Stimulated activated CD8-positive, alpha-beta memory T cell treated with anti-CD3 and anti-CD28 coated beads, Interleukin-12 subunit alpha, Interleukin-12 subunit beta, amount 100 ng/mL, for 4 hours (primary cell): ENCODE results near the gene SMIM22.

Experiments
- DNase-seq: peaks from one replicate; pipeline ENCODE4 v3.0.0-alpha.2; 2020; ENCODE audit warnings: low read depth

Gene SMIM22

DNA sequence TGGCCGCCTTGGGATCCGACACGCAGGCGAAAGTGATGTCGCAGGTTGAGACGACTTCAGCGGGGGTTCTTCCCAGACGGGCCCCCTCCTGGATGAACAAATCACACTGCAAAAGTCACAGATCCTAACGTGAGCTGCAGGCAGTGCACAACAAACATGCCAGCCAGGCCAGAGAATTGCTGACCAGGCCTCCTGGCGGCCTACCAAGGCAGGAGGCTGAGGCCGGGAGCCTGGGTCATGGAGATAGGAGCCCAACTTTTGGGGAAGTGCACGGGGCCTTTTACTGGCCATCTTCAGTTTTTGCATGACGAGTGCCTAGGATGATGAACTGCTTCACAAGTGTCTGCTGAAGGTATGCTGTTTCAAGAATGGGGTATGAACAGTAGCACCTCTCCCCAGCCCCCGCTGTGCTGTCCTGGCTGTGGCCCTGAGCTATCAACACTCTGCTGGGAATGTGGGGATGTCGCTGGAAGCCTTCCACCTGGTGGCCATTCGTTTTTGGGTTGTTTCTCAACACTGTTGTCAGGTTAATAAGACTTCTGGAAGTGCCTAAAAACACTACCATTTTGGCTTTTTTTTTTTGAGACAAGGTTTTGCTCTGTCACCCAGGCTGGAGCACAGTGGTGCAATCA lies 19.5 kb downstream of the SMIM22 start:
- DNase-seq: no peak

DNA sequence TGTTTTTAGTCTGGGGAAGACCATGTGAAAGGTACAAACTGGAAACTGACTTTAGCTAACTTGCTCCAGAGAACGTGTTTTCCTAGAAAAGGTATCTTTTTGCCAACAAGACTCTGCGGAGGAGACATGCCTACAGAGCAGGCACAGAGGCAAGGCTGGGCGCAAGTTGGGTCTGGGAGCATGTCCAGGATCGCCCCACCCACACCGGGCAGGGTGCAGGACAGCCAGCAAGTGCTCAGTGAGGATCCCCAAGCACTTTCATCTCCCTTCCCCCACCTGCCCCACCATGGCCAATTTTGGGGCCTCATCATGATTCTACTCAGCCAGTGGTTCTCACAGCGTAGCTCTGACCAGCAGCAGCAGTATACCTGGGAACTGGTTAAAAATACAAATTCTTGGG lies 25.5 kb downstream of the SMIM22 start:
- no peak for DNase-seq

DNA sequence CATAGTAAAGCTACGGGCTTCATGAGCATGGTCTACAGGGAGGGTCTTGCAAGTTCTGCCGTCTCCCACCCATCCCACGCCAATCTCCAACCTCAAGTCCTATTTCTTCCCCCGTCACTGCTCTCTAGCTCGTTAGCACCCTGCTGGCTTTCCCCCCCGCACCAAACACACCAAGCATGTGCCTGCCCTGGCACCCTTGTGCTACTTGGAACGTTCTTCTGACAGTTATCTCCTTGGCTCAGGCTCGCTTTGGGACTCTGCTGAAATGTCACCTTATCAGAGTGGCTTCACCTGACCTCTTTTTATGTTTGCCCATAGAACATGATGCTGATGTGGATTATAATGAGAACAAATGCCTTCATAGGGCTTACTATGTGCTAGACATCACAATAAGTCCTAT lies 30.0 kb downstream of the SMIM22 start:
- no peak for DNase-seq

DNA sequence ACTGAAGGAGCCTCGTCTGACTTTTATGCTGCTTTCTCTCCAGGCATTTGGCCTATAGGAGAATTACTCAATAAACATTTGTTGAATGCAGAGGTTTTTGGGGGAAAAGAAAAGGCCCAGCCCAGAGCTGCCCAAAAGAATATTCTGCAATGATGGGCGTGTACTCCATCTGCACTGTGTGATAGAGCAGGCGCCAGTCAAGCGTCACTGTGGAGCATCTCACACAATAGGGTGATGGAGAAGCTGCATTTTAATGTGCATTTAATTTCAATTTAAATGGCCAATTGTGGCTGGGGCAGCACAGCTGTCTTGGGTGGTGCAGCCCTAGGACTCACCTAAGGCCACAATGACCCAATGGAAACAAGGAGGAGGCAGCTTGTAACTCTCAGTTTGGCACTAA lies 31.4 kb downstream of the SMIM22 start:
- no peak for DNase-seq

DNA sequence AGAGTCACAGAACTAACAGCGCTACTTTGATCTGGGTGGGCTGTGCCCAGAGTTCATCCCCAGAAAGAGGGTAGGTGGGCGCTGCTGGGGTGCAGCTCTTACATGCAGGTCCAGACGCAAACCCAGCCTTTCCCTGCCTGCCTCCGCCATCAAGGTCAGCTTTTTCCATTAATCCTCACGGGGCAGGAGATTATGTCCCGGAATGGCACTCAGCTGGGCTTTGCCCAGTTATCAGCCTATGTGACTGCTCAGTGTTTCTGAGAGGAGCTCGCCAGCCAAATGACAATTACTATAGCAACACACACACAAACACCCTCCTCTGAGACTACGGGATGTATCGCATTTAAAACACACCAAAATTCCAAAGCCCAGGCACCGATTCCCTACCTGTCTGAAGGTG lies 31.8 kb downstream of the SMIM22 start:
- DNase-seq: no peak

DNA sequence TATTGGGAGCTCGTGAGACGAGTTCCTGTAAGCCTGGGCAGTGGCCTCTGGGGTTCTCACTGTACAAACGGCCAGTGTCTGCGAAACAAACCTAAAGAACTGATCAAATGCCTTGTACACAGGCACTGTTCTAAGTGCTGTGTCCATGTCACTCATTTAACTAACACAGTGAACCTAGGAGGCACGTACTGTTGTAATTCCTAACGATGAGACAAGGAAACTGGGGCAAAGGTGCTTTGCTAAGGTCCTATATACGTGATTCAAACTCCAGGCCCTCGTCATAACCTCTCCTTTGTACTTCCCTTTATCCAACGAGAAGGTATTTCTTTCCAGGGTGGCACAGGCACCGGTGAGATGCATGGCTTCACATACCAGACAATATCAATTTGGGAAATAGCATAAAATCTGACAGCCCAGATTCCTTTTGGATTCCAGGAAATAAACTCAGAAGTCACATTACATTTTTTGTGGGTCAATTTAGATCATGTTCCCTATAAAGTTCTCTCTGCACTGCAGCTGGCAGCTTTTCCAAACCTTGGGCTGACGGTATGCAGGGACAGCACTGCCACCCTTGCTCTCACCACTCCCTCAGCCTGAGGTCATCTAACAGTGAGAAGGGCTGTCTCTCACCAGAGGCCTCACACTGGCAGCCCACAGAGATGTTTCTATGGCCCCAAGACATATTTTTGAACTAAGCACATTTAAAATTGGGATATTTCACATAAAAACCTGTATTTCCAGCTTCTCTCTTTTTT lies 33.6 kb downstream of the SMIM22 start:
- DNase-seq: no peak

DNA sequence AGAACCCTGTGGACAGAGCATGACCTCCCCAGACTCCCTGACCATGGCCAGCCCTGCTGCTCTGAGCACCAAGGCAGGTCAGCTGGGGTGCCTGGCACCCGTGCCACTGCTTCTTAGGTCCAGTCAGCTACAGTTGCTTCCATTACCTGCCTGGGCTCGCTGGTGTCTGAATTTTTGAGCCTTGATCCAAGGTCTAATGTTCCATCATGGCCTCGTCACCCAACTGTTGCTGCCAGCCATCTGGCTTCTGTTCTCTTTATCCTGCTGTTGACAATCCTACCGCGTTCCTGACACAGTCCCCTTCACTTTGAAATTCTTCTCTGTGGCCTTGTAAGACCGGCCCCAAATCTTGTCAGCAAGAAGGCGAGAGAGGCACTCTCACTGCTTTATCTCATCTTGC lies 35.2 kb downstream of the SMIM22 start:
- no peak for DNase-seq

DNA sequence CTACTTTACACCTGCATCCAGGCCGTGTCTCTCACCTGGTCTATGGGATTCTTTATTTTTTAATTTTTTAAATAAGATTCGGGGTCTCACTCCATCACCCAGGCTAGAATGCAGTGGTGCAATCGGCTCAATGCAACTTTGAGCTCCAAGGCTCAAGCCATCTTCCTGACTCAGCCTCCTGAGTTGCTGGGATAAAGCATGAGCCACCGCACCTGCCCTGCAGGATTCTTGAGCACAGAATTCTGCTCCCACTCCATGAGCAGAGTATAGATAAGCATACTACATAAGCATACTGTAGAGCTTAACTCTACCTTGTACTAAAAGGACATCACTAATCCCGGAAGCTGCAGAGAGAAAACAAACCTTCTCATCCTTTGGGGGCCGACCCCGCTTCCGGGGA lies 36.4 kb downstream of the SMIM22 start:
- DNase-seq: no peak

DNA sequence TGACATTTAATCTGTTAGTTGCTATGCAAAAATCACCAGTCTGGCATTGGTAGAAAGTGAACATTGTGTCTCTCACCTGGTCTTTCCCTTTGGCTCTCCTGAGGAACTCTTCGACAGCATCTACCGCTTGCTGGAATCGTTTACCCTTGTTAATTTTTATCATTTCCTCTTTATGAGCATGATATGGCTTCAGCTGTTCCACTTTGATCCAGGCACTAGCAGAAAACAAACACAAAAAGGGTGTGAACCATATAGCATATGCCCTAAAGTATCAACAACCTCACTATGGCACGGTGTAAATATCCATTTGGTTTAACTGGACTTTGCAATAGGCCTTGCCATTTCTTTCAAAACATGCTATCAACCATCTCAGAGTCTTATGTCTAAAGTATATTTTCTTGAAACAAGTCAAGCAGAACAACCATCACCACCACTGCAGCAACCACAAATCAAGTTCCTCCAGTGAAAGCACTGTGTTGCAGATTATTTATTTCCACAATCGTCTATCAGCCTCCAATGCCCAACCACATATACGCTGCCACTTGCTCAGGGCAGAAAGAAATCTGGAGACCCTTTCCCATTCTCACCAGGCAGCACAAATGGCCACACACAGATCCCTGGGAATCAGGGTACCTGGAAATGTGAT lies 37.7 kb downstream of the SMIM22 start:
- no peak for DNase-seq

DNA sequence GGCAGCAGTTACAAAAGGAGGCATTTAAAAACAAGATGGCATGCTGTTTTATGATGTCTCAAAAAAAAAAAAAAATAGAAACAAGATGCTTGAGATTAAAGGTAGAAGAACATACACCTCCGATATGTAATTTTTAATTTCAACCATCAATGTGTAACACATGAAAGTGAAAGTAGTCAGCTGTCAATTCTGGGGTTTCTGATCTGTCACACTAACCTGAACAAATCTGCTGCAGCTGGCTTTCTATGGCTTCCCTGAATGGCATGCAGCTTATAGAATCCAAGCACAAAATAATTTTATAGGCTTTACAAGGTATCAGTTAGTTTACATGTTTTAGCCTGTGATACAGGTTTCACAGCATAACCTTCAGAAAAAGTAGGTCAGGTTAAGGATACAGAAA lies 38.4 kb downstream of the SMIM22 start:
- DNase-seq: no peak

DNA sequence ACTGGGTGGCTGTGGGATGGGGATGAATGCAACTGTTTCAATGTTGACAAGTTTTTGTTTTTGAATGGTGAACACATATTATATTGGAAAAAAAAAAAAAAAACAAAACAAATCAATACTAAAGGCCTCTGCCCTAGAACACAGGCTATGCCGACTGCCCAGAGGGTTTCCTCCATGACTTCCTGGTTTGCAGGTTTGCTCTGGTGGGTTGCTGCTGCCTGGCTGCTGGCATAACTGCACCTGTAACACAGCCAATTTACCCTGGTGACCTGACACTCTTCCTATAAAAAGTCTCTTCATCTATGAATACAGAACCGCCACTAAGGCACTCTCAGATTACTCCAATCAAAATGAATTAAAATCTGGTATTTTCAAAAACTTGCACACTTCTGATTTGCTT lies 41.6 kb downstream of the SMIM22 start:
- no peak for DNase-seq

DNA sequence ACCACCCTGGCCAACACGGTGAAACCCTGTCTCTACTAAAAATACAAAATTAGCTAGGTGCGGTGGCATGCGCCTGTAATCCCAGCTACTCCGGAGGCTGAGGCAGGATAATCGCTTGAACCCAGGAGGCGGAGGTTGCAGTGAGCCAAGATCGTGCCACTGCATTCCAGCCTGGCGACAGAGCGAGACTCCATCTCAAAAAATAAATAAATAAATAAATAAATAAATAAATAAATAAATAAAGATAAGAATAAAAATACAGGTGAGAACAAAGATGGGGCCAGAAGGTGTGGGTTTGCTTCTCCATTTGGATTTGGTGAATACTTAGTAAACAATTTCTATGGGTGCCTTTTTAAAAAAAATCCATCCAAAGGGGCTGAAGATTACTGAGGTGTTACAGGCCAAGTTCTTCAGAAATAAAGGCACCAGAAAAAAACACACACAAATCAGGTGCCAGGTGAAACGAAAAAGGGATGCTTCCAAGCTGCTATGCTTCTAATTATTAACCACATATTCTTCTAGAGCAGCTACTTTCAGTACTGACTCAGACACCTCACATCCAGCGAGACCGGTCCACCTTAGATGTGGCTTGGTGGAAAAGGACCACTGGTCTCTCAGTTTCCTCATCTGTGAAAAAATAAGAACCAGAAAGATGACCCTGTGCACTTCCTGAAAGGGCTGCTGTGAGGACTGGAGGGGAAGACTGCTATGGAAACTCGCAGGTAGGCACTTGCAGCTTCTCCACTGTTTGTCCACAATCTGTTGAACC lies 42.7 kb downstream of the SMIM22 start:
- DNase-seq: no peak

DNA sequence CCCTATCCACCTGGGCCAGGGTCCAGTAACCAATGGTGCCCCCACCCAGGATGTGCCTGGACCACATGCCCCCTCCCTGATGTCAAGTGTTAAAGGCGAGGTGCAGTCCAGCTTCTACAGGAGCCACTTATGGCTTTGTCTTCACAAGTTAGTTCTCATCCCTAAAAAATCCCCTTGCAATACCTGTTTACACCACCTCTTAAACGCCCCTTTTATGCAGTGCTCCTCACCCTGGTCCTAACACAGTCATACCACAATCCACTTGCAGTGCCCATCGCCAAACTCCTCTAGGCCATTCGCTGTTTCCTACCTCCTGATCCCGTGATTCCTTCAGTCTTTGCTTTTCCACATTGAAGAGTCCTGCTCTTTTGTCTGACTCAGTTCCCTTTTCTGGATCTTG lies 44.8 kb downstream of the SMIM22 start:
- DNase-seq: no peak

DNA sequence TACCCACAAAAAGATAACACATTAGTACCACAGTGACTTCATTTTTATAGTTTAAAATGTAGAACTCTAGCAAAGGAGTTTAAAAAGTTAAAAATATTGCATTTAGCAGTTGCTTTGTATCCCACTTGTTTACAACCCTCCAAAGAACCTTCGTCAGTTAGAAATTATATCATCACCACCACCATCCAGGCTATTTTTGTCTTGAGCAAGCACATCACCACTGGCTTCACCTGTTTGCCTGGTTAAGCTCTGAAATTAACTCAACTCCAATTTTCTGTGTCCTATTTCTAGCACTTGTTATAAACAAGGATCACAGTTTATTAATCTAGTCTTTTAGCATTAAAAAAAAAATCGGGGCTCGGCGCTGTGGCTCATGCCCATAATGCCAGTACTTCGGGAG lies 45.8 kb downstream of the SMIM22 start:
- no peak for DNase-seq
